Measurements from ENCODE around the gene LEMD2. TPM values are rescaled to one million over a fixed set of nuclear protein-coding genes. Genes with fewer than 3 reads are reported as not detected.

Gene LEMD2
- total RNA-seq, 1 experiment from 2014 or later: 62.9 TPM

DNA sequence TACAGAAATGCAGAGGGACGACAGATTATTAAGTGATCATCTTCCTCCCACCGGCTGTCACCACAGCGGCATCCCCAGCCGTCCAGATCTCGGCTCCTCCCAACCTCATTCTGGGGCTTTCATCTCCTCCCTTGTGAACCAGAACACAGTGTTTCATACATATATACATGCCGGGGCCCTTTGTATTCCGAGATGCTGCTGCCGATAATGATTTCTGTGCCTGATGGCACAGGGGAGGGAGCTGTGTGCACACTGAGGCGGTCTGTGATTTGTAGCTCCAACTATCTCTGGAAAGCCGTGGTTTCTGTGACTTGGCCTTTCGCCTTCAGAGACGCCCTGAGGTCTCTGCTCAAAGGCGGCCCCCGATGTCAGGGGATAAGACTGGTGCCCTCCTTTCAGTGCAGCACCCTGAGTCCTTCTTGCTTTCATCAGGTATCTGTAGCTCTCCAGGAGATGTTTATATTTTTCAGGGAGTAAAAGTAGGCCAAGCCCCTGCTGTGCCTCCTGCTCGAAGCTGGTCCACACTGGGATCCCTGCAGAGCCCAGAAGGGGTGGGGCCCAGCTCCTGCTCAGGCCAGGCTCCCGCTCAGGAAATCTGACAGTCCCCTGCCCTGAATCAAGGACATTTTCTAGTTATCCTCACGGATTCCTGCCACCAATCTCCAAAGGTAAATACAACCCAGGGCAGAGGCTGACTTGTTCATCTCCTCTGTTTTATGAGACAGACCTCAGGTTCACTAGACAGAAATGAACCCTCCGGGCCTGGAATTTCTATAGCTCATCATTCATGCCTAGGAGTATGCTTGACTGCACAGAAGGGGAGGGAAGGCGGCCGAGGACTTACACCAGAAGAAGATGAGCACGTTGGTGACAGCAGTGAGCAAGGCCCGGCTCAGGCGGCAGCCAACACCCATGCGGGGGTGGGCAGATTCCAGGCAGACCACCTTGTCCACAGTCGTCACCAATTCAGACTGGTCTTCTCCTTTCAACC is 11.2 kb downstream of the LEMD2 start (continued):
- TF ChIP-seq GABPB1 (CRISPR knock-in tag; IDR thresholded peaks at IDR 0.05) (no peak), ZNF671 (CRISPR knock-in tag; IDR thresholded peaks at IDR 0.05) (no peak), HMGA2 (CRISPR knock-in tag; IDR thresholded peaks at IDR 0.05) (no peak), GRHL2 (CRISPR knock-in tag; IDR thresholded peaks at IDR 0.05; ENCODE audit: insufficient replicate concordance, severe bottlenecking) (no peak), CREB1 (CRISPR knock-in tag; IDR thresholded peaks at IDR 0.05) (no peak), ZNF121 (CRISPR knock-in tag; IDR thresholded peaks at IDR 0.05) (no peak)
- TF ChIP-seq, protein P1, sequence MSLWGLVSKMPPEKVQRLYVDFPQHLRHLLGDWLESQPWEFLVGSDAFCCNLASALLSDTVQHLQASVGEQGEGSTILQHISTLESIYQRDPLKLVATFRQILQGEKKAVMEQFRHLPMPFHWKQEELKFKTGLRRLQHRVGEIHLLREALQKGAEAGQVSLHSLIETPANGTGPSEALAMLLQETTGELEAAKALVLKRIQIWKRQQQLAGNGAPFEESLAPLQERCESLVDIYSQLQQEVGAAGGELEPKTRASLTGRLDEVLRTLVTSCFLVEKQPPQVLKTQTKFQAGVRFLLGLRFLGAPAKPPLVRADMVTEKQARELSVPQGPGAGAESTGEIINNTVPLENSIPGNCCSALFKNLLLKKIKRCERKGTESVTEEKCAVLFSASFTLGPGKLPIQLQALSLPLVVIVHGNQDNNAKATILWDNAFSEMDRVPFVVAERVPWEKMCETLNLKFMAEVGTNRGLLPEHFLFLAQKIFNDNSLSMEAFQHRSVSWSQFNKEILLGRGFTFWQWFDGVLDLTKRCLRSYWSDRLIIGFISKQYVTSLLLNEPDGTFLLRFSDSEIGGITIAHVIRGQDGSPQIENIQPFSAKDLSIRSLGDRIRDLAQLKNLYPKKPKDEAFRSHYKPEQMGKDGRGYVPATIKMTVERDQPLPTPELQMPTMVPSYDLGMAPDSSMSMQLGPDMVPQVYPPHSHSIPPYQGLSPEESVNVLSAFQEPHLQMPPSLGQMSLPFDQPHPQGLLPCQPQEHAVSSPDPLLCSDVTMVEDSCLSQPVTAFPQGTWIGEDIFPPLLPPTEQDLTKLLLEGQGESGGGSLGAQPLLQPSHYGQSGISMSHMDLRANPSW (CRISPR knock-in tag; conservative IDR thresholded peaks at IDR 0.05; ENCODE audit: low read depth): no peak
- TF ChIP-seq, protein P2, sequence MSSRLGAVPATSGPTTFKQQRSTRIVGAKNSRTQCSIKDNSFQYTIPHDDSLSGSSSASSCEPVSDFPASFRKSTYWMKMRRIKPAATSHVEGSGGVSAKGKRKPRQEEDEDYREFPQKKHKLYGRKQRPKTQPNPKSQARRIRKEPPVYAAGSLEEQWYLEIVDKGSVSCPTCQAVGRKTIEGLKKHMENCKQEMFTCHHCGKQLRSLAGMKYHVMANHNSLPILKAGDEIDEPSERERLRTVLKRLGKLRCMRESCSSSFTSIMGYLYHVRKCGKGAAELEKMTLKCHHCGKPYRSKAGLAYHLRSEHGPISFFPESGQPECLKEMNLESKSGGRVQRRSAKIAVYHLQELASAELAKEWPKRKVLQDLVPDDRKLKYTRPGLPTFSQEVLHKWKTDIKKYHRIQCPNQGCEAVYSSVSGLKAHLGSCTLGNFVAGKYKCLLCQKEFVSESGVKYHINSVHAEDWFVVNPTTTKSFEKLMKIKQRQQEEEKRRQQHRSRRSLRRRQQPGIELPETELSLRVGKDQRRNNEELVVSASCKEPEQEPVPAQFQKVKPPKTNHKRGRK (CRISPR knock-in tag; IDR thresholded peaks at IDR 0.05; ENCODE audit: borderline replicate concordance): no peak

DNA sequence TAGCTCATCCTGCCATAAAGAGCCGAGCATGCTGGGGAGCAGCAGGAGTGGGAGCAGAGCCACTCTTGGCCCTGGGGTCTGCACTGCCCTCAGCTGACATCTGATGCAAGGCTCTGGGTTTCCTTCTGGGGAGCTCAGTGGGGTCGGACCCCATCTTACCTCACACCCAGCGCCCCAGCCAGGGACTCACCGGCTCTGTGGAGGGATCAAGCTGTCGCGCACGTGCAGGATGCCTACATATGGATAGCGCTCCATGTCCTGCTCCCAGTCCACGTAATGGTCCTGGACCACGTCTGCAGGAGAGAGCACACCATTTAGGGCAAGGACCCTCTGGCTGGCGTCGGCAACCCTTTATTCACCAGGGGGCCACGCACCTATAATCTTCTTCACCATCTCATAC is 12.2 kb downstream of the LEMD2 start:
- POLR2A ChIA-PET: no interaction called here
- TF ChIP-seq, protein P3, sequence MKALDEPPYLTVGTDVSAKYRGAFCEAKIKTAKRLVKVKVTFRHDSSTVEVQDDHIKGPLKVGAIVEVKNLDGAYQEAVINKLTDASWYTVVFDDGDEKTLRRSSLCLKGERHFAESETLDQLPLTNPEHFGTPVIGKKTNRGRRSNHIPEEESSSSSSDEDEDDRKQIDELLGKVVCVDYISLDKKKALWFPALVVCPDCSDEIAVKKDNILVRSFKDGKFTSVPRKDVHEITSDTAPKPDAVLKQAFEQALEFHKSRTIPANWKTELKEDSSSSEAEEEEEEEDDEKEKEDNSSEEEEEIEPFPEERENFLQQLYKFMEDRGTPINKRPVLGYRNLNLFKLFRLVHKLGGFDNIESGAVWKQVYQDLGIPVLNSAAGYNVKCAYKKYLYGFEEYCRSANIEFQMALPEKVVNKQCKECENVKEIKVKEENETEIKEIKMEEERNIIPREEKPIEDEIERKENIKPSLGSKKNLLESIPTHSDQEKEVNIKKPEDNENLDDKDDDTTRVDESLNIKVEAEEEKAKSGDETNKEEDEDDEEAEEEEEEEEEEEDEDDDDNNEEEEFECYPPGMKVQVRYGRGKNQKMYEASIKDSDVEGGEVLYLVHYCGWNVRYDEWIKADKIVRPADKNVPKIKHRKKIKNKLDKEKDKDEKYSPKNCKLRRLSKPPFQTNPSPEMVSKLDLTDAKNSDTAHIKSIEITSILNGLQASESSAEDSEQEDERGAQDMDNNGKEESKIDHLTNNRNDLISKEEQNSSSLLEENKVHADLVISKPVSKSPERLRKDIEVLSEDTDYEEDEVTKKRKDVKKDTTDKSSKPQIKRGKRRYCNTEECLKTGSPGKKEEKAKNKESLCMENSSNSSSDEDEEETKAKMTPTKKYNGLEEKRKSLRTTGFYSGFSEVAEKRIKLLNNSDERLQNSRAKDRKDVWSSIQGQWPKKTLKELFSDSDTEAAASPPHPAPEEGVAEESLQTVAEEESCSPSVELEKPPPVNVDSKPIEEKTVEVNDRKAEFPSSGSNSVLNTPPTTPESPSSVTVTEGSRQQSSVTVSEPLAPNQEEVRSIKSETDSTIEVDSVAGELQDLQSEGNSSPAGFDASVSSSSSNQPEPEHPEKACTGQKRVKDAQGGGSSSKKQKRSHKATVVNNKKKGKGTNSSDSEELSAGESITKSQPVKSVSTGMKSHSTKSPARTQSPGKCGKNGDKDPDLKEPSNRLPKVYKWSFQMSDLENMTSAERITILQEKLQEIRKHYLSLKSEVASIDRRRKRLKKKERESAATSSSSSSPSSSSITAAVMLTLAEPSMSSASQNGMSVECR (CRISPR knock-in tag; IDR thresholded peaks at IDR 0.05; ENCODE audit: borderline replicate concordance): no peak
- TF ChIP-seq, protein P4, sequence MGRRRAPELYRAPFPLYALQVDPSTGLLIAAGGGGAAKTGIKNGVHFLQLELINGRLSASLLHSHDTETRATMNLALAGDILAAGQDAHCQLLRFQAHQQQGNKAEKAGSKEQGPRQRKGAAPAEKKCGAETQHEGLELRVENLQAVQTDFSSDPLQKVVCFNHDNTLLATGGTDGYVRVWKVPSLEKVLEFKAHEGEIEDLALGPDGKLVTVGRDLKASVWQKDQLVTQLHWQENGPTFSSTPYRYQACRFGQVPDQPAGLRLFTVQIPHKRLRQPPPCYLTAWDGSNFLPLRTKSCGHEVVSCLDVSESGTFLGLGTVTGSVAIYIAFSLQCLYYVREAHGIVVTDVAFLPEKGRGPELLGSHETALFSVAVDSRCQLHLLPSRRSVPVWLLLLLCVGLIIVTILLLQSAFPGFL (CRISPR knock-in tag; IDR thresholded peaks at IDR 0.05; ENCODE audit: borderline replicate concordance): no peak
- TF ChIP-seq, protein P5, sequence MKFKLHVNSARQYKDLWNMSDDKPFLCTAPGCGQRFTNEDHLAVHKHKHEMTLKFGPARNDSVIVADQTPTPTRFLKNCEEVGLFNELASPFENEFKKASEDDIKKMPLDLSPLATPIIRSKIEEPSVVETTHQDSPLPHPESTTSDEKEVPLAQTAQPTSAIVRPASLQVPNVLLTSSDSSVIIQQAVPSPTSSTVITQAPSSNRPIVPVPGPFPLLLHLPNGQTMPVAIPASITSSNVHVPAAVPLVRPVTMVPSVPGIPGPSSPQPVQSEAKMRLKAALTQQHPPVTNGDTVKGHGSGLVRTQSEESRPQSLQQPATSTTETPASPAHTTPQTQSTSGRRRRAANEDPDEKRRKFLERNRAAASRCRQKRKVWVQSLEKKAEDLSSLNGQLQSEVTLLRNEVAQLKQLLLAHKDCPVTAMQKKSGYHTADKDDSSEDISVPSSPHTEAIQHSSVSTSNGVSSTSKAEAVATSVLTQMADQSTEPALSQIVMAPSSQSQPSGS (CRISPR knock-in tag; IDR thresholded peaks at IDR 0.05; ENCODE audit: borderline replicate concordance, low read depth): no peak
- TF ChIP-seq NFATC4 (CRISPR knock-in tag; IDR thresholded peaks at IDR 0.05): no peak
- no peak for TF ChIP-seq MYBL2 (CRISPR knock-in tag; IDR thresholded peaks at IDR 0.05)
- TF ChIP-seq, protein P6, sequence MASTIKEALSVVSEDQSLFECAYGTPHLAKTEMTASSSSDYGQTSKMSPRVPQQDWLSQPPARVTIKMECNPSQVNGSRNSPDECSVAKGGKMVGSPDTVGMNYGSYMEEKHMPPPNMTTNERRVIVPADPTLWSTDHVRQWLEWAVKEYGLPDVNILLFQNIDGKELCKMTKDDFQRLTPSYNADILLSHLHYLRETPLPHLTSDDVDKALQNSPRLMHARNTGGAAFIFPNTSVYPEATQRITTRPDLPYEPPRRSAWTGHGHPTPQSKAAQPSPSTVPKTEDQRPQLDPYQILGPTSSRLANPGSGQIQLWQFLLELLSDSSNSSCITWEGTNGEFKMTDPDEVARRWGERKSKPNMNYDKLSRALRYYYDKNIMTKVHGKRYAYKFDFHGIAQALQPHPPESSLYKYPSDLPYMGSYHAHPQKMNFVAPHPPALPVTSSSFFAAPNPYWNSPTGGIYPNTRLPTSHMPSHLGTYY (CRISPR knock-in tag; IDR thresholded peaks at IDR 0.05): no peak
- CTCF ChIA-PET: no interaction called here
- Mint-ChIP-seq H3K9me3 (no peaks in the 10 kb centered on the region), H3K27me3 (ENCODE audit: low read depth) (no peaks in the 10 kb centered on the region), H3K36me3 (peaks cover 74% of the 10 kb centered on the region), H3K4me3 (no peak overlapping the region), H3K27ac (no peak overlapping the region), H3K4me1 (peaks cover 49% of the 10 kb centered on the region)
- DNase-seq (ENCODE audit: low spot score) (no peak), ATAC-seq (no peak)

Measured in WTC11 (cell line).